ENCODE measurements around the gene NANOS3.

The NANOS3 gene

DNA sequence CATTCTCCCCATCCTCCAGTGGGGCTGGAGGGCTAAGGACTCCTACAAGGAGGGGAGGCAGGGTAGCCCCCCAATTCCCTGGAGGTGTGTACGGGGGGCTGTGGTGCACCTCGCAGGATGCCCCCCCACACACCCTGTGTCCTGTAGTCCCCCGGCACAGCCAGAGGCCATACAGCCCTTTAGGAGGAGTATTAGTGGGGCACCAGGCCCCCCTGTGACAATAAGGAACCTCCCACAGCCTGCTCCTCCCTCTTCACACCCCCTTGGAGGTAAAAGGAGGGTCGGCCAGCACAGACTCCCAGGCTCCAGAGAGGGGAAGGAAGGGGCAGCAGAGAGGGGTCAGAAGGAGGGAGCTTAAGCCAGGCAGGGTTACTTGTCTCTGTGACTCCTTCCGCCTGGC is at the start of gene NANOS3:
NANOS3 (plus strand) TSS at position 301 of the 400 bp plus-strand sequence. CDS start 115 bp downstream, outside the sequence.
- no peak for DNase-seq

DNA sequence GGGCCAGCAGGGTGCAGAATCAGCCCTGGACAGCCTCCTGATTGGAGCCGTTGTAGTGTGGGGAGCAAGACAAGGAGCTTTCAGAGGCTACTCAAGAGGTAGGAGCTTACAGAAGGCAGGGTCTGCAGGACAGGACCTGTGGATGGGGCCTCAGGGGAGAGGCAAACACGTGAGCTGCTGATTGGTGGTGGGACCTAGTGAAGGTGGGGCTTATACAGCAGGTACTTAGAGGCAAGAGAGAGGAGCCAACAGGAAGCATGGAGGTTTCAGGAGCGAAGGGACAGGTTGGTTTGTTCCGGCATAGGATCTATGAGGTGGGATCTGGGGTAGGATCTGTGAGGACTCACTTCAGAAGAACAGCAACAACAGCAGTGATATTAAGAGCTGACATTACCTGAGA is 49.3 kb upstream of the NANOS3 start:
- DNase-seq: no peak

DNA sequence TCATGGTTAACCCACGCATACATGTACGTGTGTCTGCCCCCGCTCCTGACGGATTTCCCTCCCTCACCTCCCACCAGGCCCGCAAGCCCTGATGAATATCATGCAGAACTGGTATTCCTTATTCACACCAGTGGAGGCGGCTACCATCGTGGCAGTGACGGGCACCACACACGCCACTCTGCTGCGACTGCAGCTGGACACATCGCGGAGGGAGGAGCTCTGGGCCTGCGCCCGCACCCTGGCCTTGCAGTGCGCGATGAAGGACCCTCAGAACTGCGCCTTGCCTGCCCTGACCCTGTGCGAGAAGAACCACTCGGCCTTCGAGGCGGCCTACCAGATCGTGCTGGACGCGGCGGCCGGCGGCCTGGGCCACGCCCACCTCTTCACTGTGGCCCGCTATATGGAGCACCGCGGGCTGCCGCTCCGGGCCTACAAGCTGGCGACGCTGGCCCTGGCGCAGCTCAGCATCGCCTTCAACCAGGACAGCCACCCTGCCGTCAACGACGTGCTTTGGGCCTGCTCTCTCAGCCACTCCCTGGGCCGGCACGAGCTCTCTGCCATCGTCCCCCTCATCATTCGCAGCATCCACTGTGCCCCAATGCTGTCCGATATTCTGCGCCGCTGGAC is 46.7 kb upstream of the NANOS3 start:
- DNase-seq: peak; percentile 72

DNA sequence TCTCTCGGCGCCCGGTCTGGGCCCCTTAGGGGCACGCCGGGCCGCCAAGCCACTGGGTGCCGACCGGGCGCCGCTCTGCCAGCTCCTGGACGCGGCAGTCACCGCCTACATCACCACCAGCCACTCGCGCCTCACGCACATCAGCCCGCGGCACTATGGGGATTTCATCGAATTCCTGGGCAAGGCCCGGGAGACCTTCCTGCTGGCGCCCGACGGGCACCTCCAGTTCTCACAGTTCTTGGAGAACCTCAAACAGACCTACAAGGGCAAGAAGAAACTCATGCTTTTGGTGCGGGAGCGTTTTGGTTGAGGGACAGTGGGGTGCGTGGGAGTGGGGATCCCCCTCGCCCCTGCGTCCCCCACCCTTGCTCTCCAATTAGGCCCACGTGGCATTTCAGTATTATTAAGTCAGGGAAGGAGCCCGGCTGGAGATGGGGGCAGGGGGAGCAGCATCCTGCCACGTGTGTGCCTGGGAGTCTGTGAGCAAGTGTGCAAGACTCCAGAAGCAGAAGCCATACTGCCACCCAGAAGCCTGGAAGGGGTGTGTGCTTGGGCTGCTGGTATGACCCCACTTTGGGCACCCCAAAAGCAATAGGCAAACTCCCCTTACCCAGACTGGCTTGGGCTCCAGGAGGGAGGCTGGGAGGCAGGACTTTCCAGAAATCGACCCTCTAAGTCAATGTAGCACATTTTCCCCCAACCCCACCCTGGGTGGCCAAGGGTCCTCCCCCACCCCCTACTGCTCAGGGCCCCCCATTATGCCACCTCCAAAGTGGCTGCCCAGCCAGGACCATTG is 46.0 kb upstream of the NANOS3 start:
- DNase-seq: peak; percentile 81

DNA sequence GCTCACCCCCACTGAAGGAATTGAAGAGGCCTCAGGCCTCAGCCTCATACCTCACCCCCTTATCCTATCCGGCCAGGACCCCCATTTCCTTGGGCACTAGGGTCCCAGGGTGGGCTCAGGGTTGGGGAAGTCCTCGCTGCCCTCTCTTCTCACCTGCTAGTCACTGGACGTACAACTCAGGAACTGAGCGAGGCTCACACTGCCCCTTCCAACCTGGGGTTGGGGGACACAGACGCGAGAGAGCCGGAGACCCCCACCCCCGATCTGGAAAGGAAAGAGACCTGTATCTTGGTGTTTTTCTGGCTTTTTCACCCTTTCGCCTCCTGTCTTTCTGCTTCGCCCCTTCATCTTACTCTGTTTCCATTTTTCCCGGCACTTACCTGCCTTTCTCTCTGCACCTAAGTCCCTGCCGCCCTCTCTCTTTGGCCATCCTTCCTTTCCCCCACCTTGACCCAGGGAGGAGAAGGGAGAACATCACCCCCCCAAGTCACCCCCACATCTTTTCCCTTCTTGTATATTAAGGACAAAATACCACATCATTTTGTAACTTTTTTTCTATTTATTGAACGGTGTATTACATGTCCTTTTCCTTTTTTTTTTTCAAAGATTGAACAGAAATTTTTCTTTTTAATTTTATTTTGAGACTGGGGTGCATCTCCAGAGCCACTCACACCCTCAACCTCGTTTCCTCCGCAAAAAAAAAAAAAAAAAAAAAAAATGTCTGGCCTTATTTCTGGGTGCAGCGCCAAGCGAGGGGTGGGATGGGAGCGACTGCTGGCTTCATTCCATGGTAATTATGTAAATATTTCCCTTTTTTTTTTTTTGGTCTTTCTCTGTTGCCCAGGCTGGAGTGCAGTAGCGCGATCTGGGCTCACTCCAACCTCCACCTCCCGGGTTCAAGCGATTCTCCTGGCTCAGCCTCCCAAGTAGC is 45.1 kb upstream of the NANOS3 start:
- DNase-seq: peak; percentile 76

DNA sequence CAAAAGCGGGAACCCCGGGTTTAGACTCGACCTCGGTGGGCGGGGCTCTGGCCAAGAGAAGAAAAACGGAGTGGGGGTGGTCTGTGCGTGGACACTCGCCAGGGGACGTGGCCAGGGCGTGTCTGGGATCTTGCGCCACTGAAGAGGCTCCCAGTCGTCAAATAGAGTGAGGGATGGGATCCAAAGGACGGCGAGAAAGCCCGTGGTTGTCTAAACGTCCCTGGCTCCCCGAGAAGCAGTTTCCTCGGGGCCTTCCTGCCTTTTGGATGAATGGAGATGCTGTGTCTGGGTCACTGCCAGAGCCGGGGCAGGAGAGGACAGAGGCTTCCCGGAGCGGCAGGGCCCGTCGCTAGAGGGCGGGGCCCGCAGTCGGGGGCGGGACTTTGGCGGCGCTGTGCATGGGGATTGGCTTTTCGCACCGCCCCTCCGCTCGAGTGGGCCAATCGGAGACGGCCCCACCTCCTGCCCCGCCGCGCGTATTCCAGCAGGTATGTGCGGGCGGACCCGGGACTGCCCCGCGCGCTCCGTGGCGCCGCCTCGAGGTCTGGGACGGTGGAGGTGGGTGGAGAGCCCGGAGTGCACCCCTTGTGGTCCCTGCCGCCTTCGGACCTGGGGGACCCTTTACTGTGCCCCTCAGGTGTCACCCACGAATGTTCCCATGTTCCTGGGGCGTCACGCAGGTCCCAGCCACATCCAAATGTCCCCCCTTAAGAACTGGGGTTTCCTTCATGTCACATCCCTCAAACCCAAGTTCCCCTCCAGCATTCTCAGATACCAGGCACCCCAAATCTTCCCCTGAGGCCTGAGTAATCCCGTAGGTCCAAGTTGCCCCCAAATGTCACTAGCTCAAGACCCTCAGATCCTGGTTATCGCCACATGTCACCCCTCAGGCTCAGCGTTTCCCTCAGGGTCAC is 43.3 kb upstream of the NANOS3 start:
- DNase-seq: peak; percentile 96

DNA sequence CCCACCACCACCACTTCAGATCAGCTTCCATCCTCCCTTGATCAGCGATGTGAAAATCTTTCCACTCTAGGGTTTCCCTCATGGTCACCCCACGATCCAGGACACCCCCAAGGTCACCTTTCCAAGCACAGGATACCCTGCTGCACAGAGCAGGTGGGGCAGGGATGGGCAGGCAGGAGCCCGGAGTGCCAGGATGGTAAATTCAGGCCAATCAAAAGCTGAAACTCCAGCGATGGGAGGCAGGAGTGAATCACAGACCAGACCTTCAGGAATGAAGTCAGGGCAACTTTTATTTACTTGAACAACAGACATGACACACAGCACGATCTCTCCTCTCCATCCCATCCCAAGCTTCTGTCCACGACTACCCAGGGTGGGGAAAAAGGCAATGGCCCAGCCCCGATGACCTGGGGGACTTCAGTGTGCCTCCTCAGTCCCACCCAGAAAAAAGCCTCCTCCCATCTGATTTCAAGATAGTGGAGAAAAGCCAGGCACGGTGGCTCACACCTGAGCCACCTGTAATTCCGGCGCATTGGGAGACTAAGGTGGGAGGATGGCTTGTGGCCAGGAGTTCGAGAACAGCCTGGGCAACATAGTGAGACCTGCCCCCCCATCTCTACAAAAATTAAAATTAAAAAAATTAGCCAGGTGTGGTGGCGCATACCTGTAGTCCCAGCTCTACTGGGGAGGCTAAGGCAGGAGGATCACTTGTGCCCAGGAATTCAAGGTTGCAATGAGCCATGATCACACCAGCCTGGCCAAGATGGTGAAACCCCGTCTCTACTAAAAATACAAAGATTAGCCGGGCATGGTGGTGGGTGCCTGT is 42.5 kb upstream of the NANOS3 start:
- DNase-seq: no peak

DNA sequence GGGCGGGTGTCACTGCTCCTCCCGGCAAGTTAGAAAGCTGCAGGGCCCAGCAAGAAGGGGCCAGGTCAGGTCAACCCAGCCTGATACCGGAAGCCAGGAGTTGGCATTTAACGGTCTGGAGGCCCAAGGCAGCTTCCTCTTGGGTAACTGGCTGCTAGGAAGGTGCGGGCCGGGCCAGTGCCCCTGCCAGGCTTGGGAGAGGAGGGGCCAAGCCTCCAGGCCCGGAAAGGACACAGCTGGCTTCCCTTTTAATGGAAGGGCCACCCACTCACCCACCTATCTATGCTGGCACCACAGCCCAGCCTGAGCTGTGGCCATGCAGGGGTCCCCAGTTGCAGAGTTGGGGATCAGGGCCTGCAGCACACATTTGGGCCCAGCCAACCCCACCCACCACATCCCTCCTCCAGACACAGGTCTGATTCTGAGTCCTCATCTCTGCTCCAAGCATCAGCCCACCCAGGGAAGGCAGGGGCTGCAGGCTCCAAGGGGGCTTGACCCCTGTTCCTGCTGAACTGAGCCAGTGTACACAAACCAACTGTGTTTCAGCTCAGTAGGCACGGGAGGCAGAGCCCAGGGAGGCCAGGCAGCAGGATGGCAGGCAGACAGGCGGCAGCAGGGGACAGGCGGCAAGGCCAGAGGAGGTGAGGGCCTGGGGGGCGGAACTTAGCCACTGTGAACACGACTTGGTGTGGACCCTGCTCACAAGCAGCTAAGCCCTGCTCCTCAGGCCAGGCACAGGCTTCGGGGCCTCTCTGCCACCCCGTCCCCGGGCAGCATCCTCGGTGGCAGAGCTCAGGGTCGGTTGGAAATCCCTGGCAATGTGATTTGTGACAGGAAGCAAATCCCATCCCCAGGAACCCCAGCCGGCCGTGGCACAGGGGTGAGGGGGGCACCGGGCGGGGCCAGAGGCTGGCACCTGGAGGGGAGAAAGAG is 40.9 kb upstream of the NANOS3 start:
- DNase-seq: peak; percentile 73

DNA sequence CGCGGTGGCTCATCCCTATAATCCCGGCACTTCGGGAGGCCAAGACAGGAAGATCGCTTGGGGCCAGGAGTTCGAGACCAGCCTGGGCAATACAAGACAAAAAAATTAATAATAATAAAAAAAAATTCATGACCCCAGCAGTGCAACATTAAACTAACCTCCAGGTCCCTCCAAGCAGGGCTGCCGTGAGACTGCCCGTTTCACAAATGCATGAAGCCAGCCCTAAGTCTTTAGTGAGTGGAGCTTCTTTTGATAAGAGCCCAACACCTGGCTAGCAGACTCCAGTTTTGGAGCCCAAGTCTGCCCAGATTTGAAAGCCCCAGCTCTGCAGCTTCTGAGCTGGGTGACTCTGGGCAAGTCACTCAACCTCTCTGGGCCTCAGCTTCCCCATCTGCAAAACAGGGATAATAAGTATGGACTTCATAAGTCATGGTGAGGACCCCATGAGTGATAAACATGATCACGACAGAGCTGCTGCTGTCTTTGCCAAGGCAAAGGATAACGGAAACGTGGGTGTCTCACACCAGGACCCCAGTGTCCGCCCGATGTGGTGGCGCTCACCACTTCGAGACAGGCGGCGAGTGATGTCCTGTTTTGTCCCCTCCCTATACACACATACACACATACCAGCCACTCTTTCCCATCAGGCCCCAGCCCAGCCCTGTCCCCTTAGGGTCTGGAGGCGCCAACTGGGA is 38.4 kb upstream of the NANOS3 start:
- no peak for DNase-seq

DNA sequence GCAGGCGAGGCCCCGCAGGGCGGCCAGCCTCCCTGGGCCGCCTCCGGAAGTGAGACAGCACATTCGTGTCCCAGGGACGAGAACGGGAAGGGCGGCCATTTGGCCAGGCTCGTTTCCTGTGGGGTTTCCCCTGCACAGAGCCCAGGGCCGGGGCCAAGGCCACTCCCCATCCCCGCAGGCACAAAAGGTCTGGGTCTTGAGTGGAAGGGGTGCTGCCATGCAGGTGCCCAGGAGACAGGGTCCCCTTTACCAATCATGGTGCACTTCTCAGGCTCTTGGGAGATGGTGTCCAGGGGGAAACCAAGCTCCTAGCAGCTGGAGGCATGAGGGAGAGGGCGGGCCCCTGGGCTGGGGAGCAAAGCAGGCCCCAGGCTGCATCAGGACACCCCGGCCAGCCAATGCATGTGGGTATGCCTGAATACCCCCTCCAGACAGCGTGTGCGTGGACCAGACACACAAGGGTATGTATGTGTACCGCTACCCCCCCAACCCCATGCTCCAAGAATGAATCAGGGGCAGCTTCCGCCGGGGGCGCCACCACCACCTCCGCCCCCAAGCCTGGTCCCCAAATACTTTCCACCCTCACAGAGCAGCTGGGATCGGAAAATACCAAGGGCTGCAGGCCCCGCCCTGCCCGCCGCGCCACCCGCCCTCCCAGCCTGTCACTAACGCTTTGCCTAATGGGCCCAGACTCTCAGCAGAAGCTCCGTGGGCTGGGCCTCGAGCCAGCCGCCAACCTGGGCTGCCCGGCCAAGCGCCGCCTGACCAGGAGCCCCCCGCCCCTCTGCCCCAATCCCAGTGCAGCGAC is 37.6 kb upstream of the NANOS3 start:
- DNase-seq: peak; percentile 88

DNA sequence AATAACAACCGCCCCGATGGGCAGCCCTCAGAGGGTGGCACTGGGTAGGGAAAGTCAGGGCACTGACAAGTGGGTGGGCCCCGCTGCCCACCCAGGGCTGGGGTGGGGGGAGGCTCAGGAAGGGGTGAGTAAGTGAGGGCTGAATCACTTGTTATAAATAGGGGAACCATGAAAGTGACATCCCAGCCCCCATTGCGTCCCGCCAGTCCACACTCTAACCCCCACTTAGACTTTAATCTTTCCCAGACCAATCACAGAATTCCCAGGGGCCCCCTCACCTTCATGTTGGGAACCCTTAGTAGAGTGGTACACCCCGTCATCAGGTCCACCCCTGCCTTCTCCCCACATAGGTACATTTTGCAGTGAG is 37.0 kb upstream of the NANOS3 start:
- DNase-seq: no peak

DNA sequence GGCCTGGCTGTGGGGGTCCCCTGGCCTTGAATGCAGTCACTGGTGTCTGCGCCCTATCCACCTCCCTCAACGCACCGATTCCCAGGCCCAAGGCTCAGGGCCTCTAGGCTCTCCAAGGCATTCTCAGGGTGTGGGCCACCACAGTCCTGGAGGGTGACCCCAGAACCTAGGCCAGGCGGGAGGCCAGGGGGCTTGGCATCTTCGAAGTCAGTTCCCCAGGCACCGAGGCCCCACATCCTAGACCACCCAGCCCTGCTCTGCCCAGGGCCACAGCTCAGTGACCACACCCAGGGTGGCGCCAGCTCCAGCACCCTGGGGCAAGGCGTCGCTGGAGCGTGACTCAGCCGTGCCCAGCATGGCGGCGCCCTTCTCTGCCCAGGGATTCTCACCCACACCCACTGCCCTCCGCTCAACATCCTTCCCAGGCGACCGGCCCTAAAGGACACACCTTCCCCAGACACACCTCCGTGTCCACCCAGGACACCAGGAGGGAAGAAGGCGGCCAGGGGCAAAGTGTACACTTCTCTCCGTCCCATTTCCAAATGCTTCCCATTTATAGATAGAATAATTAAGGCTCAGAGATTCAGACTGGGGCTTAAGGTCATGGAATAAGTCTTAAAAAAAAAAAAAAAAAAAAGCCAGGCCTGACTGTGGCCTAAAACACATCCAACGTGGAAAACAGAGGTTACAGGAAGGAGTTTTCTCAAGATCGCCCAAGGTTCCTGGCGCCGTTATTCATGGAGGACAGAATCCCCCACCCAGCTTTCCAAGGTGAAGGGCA is 36.4 kb upstream of the NANOS3 start:
- DNase-seq: peak; percentile 79

DNA sequence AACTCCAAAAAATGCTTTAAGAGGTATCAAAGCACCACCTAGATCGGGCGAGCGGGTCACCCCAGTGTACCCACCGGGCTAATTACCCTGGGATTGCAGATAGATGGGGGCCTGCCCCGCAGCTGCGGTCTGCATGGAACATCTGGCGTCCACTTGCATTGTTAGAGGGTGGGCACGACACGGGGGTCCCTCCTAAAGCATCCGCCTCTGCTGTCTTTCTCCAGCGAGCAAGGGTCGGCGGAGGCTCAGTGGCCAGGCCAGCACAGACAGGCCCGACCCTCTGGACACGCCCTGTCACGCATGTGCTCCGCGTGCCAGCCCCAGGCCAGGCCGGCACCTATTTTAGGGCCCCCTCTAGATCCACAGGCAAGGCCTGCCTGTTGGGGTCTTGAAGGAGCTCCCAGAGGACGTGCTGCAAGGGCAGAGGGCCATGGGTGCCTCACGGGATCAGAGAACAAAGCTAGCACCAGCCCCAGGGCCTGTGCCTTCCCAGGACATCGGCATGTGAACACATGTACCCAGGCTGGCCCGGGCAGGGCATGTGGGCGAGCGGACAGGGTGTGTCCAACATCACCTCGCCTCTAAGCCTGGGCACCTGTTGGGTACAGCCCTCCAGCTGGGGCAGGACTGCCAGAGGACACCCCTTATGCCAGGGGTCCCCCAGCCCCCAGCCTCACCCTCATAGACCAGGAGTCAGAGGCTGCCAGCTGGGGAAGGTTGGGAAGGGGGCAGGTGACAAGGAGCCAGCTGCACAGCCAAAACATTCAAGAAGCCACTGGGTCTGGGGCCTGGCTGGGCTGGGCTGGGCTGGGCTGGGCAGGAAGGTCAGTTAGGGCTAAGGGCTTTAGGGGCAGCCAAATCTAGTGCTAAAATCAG is 35.6 kb upstream of the NANOS3 start:
- DNase-seq: peak; percentile 68

DNA sequence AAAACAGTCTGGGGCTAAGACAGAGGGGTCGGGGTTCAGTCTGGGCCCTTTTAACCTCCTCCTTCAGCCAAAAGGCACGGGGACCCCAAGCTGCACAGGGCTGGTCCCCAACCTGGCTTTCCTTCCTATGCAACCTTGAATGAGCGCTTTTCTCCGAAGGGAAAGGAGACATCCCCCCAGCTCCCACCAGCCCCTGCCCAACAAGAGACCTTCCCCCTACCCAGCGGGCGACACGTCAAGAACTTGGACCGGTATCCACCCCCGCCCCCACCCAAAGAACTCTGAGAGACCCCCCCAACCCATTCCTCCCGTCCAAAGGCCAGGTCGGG is 35.0 kb upstream of the NANOS3 start:
- DNase-seq: no peak

DNA sequence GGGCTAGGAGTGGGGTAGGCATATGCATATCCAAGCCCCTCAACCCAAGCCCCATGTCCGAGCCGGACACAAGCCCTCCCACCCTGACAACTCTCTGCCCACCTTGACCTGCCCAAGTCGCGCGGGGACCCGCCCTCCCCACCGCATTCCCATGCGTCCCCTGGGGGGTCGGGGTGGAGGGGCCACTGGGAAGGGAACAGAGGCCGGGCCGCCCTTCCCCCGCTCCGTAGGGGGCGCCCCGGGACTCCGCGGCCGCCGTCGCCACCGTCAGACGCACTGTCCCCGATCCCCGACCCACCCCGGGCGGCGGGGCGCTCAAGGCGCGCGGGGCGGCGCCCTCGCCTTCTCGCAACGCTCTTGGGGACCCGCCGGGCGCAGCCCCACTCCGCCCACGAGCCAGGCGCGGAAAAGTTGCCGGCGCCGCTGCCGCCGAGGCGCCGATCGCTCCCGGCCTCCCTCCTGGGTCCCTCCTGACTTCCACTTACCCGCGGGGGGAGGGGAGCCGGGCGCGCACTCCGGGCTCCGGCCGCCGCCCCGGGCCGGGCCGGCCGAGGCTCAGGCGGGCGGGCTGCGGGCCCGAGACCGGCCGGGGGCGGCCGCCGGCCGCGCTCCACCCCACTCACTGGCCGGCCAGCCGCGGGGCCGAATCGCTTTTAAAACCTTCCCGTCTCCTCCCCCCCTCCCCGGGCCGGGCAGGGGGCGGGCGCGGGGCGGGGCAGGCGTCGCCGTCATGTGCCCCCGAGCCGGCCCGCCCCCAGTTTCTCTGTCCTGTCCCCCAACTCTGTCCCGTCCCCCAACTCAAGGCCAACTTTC is 34.4 kb upstream of the NANOS3 start:
- peak; percentile 92 for DNase-seq
